ENCODE results near the gene C20orf204.

Gene C20orf204

DNA sequence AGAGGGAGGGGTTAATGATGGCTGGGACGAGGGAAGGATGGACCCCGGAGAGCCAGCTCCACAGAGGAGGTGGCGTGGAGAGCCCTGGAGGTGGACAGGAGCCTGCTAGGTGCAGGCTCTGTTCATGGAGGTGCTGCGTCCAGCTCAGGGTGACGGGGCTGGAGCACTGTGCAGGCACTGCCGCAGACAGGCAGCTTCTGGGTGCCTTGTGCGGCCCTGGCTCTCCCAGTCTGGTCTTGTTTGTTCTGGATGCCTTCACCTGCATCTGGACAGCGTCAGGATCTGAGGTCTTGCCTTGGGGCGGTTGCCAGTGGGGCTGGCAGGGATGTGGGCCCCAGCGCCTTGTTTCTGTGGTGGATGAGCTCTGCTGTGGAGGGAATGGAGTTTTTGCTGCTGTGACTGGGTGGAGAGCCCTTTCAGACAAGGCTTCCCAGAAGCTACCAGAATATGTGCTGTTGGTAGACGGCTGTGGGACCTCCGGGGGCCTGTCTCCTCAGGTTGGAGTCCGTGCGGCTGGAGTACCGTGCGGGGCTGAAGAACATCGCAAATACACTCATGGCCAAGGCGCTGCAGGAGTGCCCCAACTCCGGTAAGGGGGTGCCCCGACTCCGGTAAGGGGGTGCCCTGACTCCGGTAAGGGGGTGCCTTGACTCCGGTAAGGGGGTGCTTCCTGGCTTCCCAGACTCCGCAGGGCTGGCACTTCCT lies 7.8 kb upstream of the C20orf204 start:
- DNase-seq: no peak

DNA sequence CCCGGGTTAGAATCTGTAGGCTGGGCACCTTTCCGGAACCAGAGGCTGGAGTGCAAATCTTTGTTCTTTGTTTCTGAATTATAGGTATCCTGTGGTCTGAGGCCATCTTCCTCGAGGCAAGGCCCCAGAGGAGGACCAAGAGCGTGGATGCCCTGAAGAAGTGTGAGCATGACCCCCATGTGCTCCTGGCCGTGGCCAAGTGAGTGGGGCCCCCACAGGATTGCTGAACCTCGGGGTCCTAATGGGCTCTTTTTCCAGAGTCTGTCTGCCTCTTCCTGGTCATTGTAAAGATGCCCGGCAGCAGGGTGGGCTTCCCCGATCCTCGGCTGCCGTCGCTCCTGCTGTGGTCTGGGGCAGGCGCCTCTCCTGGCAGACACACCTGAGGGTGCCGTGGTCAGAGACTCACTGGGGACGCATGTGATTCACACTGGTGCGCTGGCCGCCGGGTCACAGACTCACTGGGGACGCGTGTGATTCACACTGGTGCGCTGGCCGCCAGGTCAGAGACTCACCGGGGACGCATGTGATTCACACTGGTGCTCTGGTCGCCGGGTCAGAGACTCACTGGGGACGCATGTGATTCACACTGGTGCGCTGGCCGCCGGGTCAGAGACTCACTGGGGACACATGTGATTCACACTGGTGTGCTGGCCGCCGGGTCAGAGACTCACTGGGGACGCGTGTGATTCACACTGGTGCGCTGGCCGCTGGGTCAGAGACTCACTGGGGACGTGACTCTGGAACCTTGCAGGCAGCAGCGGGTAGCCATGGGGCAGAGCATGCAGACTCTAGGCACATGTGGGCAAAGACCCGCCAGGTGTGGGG lies 6.5 kb upstream of the C20orf204 start:
- no peak for DNase-seq

DNA sequence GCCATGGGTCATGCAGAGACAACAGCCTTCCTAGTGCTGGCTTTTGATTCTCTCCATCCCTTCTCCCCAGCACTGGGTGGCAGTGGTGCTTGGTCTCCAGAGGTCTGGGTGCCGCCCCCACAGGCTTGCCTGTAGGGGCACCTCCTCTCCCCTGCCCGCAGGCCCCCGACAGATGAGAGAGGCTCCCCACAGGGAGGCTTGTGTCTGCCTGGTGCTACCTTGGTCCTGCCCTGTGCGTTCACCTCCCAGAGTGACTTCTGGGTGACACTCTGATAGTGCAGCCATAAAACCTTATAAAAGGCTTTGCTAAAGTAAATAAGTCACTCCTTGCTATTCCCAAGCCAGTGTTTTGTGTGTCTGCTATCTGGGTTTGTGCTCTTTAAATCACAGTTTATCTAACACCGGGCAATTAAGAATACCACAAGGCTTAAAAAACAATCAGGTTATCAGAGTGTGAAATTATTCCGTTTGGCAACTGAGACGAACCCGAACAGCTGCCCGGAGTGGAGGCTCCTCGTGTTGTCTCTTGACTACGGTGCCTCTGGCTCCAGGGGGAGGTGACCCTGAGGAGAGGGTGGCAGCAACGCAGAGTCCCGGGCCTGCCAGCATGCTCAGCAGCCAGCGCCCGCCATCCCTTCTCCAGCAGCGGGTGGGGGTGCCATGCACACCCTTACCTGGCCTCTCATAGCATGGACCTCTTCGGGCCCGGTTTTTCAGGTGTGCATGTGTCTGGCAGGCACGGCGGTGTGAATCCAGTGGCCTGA lies 5.4 kb upstream of the C20orf204 start:
- DNase-seq: no peak

DNA sequence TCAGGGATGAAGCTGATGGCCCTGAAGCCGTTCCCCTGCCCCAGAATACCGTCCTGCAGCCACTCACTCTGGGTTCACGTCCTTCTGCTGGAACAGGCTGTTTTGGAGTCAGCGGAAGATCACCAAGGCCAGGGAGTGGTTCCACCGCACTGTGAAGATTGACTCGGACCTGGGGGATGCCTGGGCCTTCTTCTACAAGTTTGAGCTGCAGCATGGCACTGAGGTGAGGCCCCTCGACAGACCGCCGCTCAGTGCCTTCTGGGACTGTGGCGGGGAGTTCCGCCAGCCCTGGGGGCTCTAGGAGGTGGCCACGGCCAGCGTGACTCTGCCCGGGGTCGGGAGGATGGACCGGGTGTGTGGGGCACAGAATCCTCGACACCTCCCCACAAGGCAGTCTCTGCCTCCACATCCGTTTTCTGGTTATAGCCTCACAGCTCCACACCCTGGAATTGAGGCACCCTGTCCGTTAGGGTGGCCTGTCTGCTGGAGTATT lies 4.1 kb upstream of the C20orf204 start:
- no peak for DNase-seq

DNA sequence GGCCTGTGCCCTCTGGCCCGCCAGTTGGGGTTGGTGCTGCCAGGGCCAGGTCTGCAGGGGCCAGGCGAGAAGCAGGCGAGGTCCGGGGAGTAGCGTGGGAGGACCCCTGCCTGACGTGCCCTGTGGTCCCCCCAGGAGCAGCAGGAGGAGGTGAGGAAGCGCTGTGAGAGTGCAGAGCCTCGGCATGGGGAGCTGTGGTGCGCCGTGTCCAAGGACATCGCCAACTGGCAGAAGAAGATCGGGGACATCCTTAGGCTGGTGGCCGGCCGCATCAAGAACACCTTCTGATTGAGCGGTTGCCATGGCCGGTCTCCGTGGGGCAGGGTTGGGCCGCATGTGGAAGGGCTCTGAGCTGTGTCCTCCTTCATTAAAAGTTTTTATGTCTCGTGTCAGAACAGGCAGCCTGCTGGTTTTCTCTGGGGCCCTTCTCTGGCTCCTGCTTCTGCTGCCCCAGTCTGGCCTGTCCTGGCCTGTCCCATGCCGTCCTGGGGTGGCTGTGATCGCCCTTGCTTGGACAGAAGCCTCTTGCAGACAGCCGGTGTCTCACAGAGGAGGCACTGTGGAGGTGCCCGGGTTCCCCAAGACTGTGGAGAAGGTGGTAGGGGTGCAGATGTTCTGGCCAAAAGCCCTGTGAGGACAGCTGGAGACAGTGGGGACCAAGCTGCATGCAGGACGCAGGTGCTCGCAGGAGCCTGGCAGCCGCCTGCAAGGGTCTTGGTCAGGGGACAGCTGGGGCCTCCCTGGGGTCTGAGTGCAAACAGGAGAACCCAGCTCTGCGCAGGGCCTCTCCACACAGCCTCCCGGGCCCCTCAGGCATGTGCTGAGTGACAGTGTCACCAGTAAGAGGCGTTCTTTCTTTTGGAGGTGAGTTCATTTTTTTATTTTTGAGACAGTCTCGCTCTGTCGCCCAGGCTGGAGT lies 3.0 kb upstream of the C20orf204 start:
- no peak for DNase-seq

DNA sequence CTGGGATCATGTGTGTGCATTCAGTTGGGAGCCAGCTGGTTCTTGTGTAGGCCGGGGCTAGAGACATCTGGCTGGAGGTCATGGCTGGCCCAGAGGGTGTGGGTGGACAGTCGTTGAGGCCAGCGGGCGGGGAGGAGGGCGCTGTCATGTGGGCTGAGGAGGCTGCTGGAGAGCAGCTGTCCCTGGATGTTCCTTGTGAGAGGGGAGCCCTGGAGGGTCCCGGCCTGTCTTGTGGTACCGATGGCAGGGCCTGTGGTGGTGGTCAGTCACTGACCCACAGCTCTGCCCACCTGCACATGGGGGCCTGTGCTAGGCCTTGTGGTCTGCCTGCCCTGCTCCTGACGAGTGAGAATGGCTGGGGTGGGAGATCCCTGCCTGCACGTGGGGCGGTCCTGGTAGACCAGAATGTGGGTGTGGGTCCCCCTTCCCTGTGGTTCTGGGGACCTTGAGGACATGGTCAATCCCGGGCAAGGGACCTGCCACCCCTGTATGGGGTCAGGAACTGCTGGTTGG lies 1.9 kb upstream of the C20orf204 start:
- no peak for DNase-seq

DNA sequence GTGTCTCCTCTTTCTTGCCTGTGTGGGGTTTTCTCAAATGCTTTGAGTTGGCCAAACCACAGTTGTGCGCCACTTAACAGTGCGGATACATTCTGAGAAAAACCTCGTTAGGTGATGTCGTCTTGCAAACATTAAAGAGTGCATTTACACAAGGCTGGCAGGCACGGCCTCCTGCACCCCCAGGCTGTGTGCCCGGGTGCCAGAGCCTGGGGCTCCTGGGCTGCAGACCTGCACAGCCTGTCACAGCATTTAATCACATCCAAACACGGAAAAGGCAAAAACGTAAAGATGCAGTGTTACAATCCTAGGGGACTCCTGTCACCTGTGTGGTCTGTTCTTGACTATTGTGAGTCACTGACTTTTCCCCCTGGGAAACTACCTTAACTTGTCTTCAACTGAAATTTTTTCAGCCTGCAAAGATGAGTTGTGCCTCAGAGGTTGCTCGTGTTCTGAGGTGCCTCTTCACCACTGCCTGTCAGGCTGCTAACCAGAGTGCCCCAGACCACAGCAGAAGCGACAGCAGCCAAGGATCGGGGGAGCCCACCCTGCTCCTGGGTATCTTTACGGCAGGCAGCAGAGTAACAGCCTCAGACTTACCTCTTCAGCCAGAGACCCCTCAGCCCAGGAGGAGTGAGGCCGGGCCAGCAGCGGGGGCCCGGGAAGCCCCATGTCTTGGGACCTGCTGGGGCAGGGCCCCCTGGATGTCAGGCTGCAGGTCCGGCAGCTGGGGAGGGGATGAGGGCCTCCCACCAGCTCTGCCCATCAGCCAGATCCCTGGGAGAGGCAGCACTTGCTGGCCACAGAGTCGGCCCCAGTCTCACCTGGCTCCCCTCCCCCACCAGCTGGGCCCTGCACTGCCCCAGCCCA lies 683 bp upstream of the C20orf204 start:
- peak; percentile 79 for DNase-seq

DNA sequence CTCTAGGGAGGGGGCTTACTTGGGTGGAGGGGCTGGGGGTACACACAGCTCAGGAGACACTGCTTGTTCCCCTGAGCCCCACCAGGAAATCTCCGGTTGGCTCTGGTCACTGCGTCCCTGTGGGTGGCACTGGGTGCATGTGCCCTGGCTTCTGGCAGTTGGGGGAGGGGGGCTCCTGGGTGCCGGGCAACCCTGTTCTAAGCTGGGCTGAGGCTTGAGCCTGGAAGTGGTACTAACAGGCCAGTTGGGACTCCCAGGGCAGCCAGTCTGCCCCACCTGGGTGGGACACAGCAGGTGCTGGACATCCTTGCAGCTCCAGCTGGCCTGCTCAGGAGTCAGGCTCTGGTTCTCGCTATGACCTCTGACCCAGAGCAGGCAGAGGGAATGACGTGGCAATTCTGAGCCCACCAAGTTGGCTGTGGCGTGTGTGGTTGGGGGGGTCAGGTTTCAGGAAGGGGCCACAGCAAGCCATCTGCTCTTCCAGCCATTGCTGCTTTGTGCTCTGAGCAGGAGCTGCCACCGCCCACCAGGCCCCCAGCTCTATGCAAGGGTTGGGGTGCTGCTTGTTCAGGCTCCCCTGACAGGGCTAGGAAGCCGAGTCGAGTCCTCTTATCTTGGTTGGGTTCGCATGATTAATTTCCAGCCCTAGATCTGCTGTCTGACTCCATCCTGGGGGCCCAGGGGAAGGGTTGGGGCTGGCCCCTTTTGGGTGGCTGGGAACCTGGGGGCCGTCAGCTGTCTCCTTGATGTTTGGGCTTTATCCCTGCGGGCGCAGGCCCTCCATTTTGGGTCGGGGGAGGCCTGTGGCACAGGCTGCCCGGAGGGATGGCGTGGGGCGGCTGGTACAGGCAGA lies 590 bp downstream of the C20orf204 start:
- peak; percentile 41 for DNase-seq

DNA sequence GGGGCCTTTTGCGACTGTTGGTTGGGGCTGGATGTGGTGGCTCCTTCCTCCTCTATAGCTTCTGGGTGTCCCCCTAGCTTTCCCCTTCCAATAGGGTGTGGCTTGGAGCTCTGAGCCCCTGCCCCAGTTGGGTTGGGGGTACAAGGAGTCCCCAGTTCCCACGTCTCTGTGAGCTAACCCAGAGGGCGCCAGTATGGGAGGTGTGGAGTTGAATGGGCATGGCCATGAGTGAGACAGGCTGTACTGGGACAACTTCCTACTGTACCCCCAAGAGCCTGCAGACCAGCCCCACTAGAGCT lies 1.2 kb downstream of the C20orf204 start:
- DNase-seq: no peak

DNA sequence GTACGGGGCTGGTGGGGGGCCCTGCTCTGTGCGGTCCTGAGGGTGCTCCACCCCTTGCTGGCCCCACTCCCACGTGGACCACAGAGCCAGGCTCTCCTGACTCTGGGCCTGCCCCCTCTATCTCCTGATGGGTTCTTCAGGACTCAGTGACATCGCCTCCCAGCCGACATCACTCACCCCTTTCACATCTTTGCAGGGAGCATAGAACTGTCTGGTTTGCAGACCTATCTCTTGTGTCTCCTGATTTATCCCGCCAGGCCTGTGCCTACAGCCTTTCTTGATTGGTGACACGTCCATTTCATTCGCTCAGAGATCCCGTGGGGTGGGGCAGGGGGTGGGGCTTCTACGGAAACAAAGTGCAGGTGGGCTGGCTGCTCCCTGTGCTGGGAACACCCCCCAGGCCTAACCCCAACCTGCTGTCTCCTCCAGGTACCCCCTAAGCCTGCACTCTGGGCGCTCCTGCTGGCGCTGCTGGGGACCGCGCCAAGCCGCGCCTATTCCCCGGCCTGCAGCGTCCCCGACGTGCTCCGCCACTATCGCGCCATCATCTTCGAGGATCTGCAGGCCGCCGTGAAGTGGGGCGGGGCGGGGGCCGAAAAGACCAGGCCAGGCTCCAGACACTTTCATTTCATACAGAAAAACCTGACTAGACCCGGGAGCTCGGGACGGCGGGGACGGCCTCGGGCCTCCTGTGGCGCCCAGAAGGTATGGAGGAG lies 1.7 kb downstream of the C20orf204 start:
- DNase-seq: peak; percentile 43

DNA sequence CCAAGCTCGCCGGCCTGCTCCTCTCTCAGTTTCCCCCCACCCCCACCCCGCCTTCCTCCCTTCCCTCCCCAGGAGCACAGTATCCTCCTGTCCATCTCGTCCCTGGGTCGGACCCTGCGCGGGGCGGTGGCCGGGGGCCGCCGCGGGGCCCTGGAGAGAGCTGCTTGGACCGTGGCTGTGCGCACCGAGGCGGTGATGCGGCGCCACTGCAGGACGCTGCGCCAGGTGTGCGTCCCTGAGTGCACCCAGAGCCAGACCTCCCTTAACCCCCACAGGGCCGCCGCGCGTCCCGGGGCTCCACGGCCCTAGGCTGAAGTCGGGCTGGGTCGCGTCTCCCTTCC lies 2.2 kb downstream of the C20orf204 start:
- DNase-seq: no peak

DNA sequence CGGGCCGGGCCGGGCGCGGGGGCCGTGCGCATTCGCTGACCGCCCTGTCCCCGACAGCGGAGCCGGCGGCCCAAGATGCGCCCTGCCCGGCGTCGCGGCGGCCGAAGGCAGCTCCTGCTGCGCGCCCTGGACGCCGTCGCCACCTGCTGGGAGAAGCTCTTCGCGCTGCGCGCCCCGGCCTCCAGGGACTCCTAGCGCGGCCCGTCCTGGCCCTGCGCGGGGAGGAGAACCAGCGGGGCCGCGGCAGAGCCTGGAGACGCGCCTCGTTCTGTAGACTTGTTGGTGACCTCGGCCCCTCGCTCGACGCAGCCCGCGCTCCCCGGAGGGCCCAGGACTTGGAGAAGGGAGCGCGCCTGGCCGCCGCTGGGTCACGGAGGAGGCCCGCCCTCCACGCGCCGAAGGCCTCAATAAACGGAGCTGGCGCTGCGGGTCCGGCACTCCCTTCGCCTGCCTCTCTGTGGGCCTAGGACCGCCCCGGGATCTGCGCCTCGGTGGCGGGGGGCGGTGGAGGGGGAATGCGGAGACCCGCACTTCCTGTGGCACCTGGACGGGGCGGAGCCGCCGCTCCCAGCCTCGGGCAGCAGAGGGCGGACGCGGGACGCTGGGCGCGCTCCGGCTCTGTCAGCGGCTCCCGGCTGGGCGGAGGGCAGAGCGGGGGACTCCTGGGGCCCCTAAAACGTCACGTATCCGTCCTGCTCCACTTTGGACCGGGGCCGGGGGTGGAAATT lies 2.7 kb downstream of the C20orf204 start:
- peak; percentile 83 for DNase-seq

DNA sequence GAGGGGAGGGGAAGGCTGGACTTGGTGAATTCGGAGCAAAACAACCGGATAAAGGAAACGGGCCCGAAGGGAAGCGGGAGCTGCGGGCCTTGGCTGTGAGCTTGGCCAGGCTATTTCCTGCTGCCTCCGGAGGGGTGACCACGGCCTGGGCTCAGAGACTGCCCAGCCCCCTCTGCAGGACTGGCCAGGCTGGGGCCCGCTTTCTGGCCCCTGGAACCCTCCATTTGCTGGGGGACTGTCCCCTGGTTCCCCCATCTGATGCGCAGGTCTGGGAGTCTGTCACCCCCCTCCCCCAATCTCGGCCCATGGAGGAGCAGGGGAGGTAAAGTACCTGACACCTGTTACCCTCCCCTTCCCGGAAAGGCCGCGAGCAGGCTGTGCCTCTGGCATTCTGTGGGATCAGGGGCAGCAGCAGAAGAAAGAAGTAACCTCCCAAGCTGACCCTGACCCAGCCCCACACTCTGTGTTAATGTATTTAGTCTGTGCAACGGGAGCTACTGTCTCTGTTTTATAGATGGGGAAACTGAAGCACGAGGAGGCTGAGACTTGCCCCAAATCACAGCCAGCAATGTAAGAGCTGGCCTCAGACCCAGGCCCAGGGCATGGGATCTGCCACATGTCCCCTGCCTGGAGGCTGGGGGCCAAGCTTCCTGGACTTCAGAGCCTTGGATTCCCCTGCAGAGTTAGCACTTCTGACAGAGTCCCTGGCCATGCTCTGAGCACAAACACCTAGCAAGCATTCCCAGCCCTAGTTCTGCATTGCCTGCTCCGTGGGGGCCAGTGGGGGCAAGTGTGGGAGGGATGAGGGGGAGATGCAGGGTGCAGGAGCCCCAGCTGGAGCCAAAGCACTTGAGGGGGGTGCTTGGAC lies 3.5 kb downstream of the C20orf204 start:
- DNase-seq: no peak

DNA sequence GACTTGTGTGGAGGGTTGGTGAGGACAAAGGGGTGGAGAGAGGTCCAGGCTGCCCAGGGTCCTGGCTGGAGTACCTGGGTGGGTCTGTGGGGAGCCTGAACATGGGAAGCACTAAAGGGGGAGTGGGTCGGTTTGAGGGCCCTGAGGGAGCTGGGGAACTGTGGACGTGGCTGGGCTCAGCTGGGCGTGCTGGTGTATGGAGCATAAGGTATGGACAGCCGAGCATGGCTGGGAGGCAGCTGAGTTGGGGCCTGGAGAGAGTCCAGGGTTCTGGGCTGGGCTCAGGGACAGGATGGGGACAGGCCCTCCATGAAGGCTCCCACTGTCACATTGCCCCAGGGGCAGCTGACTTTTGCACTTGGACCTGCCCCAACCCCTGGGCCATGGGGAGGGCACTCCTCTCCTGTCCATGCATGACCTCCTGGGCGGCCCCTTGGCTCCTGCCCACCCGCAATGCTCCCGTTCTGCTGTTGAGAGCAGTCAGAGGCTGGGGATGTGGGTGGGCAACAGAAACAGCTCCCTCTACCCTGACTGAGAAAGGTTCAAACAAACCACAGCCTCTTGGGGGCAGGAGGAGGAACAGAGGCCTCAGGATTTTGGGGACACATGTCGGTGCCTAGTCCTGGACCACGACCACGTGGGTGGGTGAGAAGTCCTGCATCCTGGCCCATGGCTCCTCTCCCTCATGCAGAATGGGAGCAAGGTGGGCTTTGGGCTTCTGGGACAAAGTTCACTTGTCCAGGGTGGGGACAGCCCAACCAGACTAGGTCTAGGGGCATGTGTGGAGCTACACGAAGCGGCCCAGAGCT lies 4.5 kb downstream of the C20orf204 start:
- no peak for DNase-seq

DNA sequence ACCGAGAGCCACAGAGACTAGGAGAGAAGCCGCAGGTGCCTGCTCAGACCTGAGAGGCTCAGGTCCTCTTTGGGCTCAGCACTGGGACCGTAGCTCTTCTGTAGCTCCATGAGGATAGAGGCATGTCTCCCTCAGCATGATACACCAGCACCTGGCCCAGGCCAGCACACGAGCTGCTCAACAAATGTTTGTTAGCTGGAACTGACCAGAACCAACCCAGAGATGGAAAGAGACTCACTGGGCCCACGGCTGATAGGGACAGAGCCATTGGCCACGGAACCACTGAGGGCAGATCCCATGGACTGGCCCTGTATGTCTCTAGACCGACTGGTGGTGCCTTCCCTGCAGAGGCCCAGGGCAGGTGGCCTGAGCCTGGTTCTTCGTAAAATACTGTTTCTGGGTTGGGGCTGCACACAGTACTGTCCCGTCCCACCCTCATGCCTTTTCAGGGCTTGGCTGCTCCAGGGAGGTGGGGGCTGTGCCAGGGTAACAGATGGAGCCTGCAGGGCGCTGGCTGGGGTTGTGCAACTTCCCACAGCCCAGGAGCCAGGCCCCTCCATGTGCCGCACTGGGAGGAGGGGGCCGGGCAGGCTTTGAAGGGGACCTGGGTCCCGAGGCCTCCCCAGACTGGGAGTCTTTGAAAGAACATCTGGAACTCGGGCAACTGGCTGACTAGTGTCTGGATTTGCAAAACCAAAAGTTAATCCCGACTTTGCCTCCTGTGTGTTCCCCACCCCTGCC lies 5.2 kb downstream of the C20orf204 start:
- no peak for DNase-seq

DNA sequence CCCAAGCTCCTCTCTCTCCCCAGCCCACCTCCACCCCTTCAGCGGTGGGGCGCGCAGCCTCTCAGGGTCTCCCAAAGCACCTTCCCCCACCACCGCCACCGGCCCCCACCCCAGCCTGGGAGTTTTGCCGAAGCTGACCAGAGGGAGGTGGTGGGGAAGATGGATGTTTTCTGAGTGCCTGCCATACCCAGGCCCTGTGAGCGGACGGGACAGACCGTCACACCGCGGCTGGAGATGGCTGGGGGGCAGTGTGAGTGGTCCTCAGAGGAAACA lies 5.7 kb downstream of the C20orf204 start:
- DNase-seq: no peak

Measured in activated CD4-positive, alpha-beta T cell treated with anti-CD3 and anti-CD28 coated beads, Interleukin-2, Interleukin-6, amounts not matched to agents 100 ng/mL and 50 ng/mL, durations not matched to agents 16 hours and 8 hours (primary cell).